ENCODE data around the gene SCAP. TPM values are rescaled to one million over a fixed set of nuclear protein-coding genes. Genes with fewer than 3 reads are reported as not detected.

Gene SCAP
- total and polyA plus RNA-seq, 2 of the 13 experiments (the other 11 are each of a cell fraction or from before 2014, with no cell fraction given): 40.4 to 53.3 TPM

DNA sequence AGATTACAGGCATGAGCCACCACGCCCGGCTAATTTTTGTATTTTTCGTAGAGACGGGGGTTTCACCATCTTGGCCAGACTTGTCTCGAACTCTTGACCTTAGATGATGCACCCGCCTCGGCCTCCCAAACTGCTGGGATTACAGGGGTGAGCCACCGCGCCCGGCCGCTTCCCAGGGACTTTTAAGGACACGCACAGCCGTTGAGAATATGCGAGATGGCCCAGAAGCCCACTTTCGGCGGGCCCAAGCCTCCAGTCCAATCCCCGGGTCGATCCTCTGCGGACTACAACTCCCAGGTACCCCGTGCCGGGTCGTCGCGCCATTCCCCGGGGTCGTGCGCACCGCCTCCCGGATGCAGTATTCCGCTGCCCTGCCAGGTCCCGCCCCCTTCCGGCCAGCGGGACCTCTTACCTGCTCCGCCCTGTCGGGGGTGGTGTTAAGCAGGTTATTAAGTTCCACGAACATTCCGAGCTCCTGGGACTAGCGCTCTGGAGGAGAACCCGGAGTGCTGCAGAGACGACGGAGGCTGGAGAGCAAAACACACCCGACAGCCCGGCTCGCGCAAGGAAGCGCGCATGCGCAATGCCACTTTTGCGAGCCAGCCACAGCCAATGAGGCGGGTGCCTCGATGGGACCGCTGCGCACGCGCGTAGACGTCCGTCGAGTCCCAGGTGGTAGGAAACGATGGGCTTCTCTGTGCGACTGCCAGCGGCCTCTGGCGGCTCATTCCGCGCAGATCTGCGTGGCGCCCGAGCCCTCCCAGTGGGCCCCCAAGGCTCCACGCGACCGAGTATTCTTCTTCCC lies 37.6 kb upstream of the SCAP start, which contains the start of gene ELP6 (continued):
- TF ChIP-seq STAT5B (CRISPR knock-in tag; IDR thresholded peaks at IDR 0.05) (no peak), ZNF747 (CRISPR knock-in tag; IDR thresholded peaks at IDR 0.05; ENCODE audit: borderline replicate concordance) (peak; percentile 52; the same call in 1 of the 2 replicates), ZNF292 (CRISPR knock-in tag; IDR thresholded peaks at IDR 0.05; ENCODE audit: borderline replicate concordance, low read depth) (0 out of 2 replicates have a peak, but pooled peaks have one; percentile 29), ISL2 (CRISPR knock-in tag; IDR thresholded peaks at IDR 0.05) (peak; percentile 59), ZFP37 (CRISPR knock-in tag; IDR thresholded peaks at IDR 0.05; ENCODE audit: borderline replicate concordance) (0 out of 2 replicates have a peak, but pooled peaks have one; percentile 36), ARID2 (CRISPR knock-in tag; IDR thresholded peaks at IDR 0.05; ENCODE audit: borderline replicate concordance) (no peak), SALL2 (CRISPR knock-in tag; IDR thresholded peaks at IDR 0.05) (0 out of 2 replicates have a peak, but pooled peaks have one; percentile 90), NFYB (CRISPR knock-in tag; IDR thresholded peaks at IDR 0.05) (peak; percentile 76), RAD21 (CRISPR knock-in tag; IDR thresholded peaks at IDR 0.05) (peak; percentile 83), CREM (IDR thresholded peaks at IDR 0.05) (peak; percentile 95), CREM (CRISPR knock-in tag; IDR thresholded peaks at IDR 0.05) (no peak), CBX1 (IDR thresholded peaks at IDR 0.05; ENCODE audit: low read depth) (peak; percentile 36), NRL (CRISPR knock-in tag; IDR thresholded peaks at IDR 0.05; ENCODE audit: borderline replicate concordance) (peak; percentile 50; the same call in 1 of the 2 replicates), EEA1 (CRISPR knock-in tag; IDR thresholded peaks at IDR 0.05; ENCODE audit: borderline replicate concordance) (peak; percentile 51; the same call in 1 of the 2 replicates), RARA (CRISPR knock-in tag; IDR thresholded peaks at IDR 0.05) (peak; percentile 27; the same call in 1 of the 2 replicates), AKAP8 (CRISPR knock-in tag; IDR thresholded peaks at IDR 0.05) (0 out of 2 replicates have a peak, but pooled peaks have one; percentile 44)
- TF ChIP-seq, protein P1, sequence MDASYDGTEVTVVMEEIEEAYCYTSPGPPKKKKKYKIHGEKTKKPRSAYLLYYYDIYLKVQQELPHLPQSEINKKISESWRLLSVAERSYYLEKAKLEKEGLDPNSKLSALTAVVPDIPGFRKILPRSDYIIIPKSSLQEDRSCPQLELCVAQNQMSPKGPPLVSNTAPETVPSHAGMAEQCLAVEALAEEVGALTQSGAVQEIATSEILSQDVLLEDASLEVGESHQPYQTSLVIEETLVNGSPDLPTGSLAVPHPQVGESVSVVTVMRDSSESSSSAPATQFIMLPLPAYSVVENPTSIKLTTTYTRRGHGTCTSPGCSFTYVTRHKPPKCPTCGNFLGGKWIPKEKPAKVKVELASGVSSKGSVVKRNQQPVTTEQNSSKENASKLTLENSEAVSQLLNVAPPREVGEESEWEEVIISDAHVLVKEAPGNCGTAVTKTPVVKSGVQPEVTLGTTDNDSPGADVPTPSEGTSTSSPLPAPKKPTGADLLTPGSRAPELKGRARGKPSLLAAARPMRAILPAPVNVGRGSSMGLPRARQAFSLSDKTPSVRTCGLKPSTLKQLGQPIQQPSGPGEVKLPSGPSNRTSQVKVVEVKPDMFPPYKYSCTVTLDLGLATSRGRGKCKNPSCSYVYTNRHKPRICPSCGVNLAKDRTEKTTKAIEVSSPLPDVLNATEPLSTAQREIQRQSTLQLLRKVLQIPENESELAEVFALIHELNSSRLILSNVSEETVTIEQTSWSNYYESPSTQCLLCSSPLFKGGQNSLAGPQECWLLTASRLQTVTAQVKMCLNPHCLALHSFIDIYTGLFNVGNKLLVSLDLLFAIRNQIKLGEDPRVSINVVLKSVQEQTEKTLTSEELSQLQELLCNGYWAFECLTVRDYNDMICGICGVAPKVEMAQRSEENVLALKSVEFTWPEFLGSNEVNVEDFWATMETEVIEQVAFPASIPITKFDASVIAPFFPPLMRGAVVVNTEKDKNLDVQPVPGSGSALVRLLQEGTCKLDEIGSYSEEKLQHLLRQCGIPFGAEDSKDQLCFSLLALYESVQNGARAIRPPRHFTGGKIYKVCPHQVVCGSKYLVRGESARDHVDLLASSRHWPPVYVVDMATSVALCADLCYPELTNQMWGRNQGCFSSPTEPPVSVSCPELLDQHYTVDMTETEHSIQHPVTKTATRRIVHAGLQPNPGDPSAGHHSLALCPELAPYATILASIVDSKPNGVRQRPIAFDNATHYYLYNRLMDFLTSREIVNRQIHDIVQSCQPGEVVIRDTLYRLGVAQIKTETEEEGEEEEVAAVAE (CRISPR knock-in tag; IDR thresholded peaks at IDR 0.05; ENCODE audit: borderline replicate concordance): peak; percentile 62; the same call in 1 of the 2 replicates
- TF ChIP-seq, protein P2, sequence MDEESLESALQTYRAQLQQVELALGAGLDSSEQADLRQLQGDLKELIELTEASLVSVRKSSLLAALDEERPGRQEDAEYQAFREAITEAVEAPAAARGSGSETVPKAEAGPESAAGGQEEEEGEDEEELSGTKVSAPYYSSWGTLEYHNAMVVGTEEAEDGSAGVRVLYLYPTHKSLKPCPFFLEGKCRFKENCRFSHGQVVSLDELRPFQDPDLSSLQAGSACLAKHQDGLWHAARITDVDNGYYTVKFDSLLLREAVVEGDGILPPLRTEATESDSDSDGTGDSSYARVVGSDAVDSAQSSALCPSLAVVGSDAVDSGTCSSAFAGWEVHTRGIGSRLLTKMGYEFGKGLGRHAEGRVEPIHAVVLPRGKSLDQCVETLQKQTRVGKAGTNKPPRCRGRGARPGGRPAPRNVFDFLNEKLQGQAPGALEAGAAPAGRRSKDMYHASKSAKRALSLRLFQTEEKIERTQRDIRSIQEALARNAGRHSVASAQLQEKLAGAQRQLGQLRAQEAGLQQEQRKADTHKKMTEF (CRISPR knock-in tag; IDR thresholded peaks at IDR 0.05): peak; percentile 83
- TF ChIP-seq, protein P3, sequence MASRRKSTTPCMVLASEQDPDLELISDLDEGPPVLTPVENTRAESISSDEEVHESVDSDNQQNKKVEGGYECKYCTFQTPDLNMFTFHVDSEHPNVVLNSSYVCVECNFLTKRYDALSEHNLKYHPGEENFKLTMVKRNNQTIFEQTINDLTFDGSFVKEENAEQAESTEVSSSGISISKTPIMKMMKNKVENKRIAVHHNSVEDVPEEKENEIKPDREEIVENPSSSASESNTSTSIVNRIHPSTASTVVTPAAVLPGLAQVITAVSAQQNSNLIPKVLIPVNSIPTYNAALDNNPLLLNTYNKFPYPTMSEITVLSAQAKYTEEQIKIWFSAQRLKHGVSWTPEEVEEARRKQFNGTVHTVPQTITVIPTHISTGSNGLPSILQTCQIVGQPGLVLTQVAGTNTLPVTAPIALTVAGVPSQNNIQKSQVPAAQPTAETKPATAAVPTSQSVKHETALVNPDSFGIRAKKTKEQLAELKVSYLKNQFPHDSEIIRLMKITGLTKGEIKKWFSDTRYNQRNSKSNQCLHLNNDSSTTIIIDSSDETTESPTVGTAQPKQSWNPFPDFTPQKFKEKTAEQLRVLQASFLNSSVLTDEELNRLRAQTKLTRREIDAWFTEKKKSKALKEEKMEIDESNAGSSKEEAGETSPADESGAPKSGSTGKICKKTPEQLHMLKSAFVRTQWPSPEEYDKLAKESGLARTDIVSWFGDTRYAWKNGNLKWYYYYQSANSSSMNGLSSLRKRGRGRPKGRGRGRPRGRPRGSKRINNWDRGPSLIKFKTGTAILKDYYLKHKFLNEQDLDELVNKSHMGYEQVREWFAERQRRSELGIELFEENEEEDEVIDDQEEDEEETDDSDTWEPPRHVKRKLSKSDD (CRISPR knock-in tag; IDR thresholded peaks at IDR 0.05; ENCODE audit: low read depth): peak; percentile 35; the same call in 1 of the 2 replicates

Data from HepG2 (cell line).